Measurements from ENCODE around the gene SPRED2. TPM values are rescaled to one million over a fixed set of nuclear protein-coding genes. Genes with fewer than 3 reads are reported as not detected.

The SPRED2 gene
- total RNA-seq, 1 donor from 2014 or later = 55.8 TPM

- Mint-ChIP-seq H3K4me3 (no peak overlapping the region), H3K27ac (ENCODE audit: unreplicated experiment) (no peak overlapping the region), H3K36me3 (ENCODE audit: low read depth) (no peaks in the 10 kb centered on the region), H3K4me1 (peaks cover 2% of the 10 kb centered on the region), H3K9me3 (no peaks in the 10 kb centered on the region), H3K27me3 (ENCODE audit: low read depth) (no peaks in the 10 kb centered on the region)
- TF ChIP-seq CTCF (conservative IDR thresholded peaks at IDR 0.05) = no peak
- no peak for DNase-seq (ENCODE audit: low read depth, low spot score)
Observed at GRCh38 chr2:65453916-65454315, 21.5 kb upstream of the SPRED2 start.

GRCh38 chr2:65452150-65452895 lies 19.9 kb upstream of the SPRED2 start:
- H3K4me3 Mint-ChIP-seq = no peak overlapping the region
- H3K27ac Mint-ChIP-seq (ENCODE audit: unreplicated experiment) = no peak overlapping the region
- H3K9me3 Mint-ChIP-seq = peaks cover 2% of the 10 kb centered on the region
- H3K36me3 Mint-ChIP-seq (ENCODE audit: low read depth) = no peaks in the 10 kb centered on the region
- TF ChIP-seq CTCF (conservative IDR thresholded peaks at IDR 0.05) = no peak
- DNase-seq (ENCODE audit: low read depth, low spot score) = no peak
- H3K4me1 Mint-ChIP-seq = no peaks in the 10 kb centered on the region
- H3K27me3 Mint-ChIP-seq (ENCODE audit: low read depth) = no peaks in the 10 kb centered on the region

- H3K4me1 Mint-ChIP-seq = no peaks in the 10 kb centered on the region
- H3K27ac Mint-ChIP-seq (ENCODE audit: unreplicated experiment) = no peak overlapping the region
- TF ChIP-seq CTCF (conservative IDR thresholded peaks at IDR 0.05) = no peak
- no peak for DNase-seq (ENCODE audit: low read depth, low spot score)
- H3K9me3 Mint-ChIP-seq = peaks cover 2% of the 10 kb centered on the region
- no peaks in the 10 kb centered on the region for H3K27me3 Mint-ChIP-seq (ENCODE audit: low read depth)
- no peak overlapping the region for H3K4me3 Mint-ChIP-seq
- H3K36me3 Mint-ChIP-seq (ENCODE audit: low read depth) = no peaks in the 10 kb centered on the region
Observed at GRCh38 chr2:65450810-65451209, 18.4 kb upstream of the SPRED2 start.

- no peaks in the 10 kb centered on the region for H3K4me1 Mint-ChIP-seq
- no peak for DNase-seq (ENCODE audit: low read depth, low spot score)
- no peak overlapping the region for H3K27ac Mint-ChIP-seq (ENCODE audit: unreplicated experiment)
- H3K4me3 Mint-ChIP-seq = no peak overlapping the region
- TF ChIP-seq CTCF (conservative IDR thresholded peaks at IDR 0.05) = no peak
- peaks cover 2% of the 10 kb centered on the region for H3K9me3 Mint-ChIP-seq
- no peaks in the 10 kb centered on the region for H3K36me3 Mint-ChIP-seq (ENCODE audit: low read depth)
- no peaks in the 10 kb centered on the region for H3K27me3 Mint-ChIP-seq (ENCODE audit: low read depth)
Observed at GRCh38 chr2:65450393-65450792, 18.0 kb upstream of the SPRED2 start.

- no peak for DNase-seq (ENCODE audit: low read depth, low spot score)
- Mint-ChIP-seq H3K36me3 (ENCODE audit: low read depth) (no peaks in the 10 kb centered on the region), H3K9me3 (peaks cover 9% of the 10 kb centered on the region), H3K27me3 (ENCODE audit: low read depth) (no peaks in the 10 kb centered on the region), H3K4me1 (peaks cover 12% of the 10 kb centered on the region), H3K4me3 (no peak overlapping the region), H3K27ac (ENCODE audit: unreplicated experiment) (no peak overlapping the region)
- TF ChIP-seq CTCF (conservative IDR thresholded peaks at IDR 0.05) = no peak
Observed at GRCh38 chr2:65443509-65444186, 11.2 kb upstream of the SPRED2 start.
